ENCODE results near the gene GRB10.

The GRB10 gene

DNA sequence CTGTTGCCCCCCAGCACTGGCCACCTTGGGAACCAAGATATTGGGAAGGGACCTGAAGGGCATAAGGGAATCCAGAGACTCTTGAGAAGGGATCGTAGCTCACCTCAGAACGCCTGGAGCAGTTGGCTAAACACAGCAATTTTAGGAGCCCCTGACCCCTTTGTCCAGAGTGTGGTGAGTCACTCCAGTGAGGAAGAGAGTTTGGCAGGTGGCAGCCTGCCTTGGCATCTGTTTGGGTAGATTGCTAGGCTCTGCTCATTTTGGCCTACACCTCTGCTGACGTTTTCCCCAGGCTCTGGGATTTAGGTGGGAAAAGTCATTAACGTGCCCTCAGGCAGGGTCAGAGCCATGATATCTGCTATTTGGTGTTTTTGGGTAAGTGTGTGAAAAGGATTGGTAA lies 100.6 kb downstream of the GRB10 start:
- no peak for DNase-seq
- in situ Hi-C loops (cut with MboI; ENCODE audit: low pct_unique_long_range_greater_than_20kb, low sequenced_read_pairs) = no loop called here

DNA sequence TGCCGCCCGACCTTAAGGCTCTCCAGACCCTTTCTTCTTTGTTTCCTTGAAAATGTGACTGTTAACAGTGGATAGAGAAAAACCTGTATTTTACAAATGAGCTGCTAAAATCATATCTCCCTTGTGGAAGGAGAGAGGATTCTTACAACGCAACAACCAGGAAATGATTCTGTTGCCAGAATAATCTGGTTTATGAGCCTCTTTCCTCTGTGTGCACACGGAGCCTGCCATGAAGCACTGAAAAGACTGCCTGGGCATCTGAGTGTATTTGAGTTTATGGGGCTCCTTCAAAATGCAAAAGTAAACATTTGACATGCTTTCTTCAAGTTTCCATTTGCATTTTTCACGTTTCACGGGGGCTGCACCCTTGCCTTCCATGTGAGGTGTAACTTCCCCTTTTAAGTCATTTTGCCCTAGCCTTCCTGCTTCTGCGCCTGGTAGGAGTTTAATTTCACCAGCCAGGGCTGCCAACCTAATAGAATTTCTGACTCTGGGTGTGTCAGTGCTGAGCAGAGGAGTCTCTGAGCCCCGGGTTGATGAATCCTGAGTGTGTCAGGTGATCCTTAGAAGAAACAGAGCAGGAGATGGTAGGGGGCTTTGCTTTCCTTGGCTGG lies 101.2 kb downstream of the GRB10 start:
- in situ Hi-C loops (cut with MboI; ENCODE audit: low pct_unique_long_range_greater_than_20kb, low sequenced_read_pairs) = no loop called here
- peak; percentile 63 for DNase-seq

DNA sequence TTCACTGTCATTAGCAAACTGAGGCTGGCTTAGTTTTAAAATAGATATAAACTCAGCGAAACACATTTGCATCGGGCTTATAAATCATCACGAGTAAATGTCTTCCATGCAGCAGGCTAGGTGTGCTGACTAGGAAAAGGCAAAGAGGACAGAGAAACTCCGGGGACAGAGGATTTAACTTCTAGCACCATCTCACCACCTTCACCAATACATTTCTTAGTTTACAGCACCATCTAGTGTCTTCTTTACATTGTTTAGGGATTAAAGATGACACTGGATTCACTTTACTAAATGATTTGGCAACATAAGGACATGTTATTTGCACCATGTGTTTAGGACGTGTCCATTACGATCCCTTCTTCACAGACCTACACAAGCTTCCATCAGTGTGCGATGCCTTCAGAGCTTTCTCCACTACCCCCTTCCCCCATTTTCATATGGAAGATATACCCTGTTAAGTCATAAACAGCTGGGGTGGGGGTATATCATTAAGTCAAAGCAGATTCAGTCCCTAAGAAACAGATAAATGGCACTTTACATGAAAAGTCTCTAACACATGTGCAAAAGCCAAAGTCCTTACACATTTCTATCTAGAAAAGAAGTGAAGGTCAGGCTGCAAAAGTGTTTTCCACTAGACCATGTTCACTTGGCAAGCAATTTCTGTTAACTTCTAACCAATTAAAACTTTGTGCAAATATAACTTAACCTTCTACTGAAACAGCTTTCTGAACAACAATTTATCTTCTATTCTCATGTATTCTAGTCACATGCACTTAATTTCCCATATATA lies 103.3 kb downstream of the GRB10 start:
- in situ Hi-C loops (cut with MboI; ENCODE audit: low pct_unique_long_range_greater_than_20kb, low sequenced_read_pairs) = no loop called here
- DNase-seq = peak; percentile 63

DNA sequence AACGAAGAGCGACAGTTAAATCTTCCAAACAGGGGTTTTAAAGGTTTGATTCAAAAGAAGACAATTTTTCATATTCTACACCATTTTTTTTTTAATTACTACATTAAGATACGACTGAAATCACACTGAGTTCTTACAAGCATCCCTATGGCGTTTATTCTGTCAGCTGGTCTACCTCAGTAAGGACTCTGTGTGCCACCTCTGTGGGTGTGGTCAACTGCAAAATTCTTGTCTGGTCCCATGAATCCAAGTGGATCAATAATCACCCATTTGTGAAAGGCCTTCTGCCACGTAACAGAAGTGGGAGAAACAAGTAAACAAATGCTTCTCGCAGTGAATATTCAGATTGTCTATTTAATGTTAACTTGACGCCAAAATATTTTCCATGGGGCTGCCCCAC lies 104.1 kb downstream of the GRB10 start:
- in situ Hi-C loops (cut with MboI; ENCODE audit: low pct_unique_long_range_greater_than_20kb, low sequenced_read_pairs) = no loop called here
- no peak for DNase-seq

DNA sequence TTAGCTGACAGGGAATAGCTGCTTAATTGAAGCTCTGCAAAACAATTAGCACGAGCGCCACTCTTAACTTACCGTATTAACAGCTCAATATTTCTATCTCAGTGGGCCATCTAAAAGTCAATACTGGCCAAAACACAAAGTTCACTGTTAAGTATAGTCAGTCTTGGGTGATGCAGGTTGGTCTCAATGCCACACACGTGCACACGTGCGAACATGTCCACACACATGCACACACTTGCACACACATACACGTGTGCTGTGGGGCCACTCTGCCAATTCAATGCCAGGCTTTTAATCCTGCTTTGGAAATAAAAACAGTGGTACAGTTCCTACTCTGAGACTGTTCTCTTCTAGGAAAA lies 105.1 kb downstream of the GRB10 start:
- in situ Hi-C loops (cut with MboI; ENCODE audit: low pct_unique_long_range_greater_than_20kb, low sequenced_read_pairs) = no loop called here

DNA sequence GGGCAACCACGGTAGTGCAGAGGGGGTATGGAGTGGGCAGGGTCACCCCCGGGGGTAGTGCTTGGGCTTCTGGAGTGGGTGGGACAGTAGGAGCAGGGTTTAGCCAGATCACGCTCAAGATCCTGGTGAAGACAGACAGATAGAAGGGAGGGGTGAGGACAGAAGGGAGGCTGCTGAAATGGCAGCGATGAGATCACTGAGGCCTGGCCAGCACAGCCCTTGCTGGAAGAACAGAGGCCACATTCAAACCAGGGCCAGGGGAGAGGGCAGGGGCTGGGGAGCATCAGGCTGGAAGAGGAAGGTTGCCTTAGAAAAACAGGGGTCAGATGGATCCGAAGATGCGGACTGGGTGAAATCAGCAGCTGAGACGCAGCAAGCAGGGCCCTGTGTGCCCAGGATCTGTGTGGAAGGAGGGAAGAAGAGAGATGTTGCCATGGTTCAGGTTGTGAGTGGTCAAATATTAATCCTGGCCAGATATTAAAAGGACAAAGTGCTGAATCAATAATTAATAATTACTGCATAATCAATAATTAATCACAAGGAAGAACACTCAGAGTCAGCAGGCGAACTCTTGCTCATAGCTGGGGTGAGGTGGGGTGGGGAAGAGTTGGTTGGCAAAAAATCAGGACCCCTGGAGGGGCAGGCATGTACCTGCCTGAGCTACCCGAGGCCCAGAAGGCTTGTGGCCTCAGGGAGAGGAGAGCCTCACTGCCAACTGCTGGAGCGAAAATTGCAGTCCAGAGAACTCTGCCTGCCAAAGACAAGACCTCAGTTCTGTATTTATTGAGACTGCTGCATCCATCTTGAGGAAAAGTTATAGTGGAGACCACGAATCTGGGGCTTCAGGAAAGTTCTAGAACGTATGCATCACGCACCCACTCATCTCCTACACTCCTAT lies 105.7 kb downstream of the GRB10 start:
- in situ Hi-C loops (cut with MboI; ENCODE audit: low pct_unique_long_range_greater_than_20kb, low sequenced_read_pairs) = no loop called here
- DNase-seq = no peak

More for the DNA sequence above, 105.1 kb downstream of the GRB10 start:
- no peak for DNase-seq

DNA sequence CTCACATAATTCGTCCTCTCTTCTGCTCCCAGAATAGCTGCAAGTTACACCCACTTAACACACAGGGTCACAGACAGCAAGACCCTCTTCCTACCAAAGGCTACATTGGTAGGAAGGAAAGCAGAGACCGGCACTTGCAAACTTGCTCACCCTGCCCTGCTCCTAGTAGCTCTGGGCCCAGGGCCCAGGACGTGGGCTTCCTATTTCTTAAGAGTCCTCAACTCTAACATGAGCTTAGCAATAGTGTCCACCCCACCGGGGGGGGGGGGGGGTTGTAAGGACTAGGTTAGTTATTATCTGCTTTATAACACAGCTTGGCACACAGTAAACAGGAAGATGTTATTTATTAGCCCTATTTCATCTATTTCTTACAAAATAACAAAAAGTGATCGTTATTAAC lies 106.6 kb downstream of the GRB10 start:
- no peak for DNase-seq
- in situ Hi-C loops (cut with MboI; ENCODE audit: low pct_unique_long_range_greater_than_20kb, low sequenced_read_pairs) = no loop called here

DNA sequence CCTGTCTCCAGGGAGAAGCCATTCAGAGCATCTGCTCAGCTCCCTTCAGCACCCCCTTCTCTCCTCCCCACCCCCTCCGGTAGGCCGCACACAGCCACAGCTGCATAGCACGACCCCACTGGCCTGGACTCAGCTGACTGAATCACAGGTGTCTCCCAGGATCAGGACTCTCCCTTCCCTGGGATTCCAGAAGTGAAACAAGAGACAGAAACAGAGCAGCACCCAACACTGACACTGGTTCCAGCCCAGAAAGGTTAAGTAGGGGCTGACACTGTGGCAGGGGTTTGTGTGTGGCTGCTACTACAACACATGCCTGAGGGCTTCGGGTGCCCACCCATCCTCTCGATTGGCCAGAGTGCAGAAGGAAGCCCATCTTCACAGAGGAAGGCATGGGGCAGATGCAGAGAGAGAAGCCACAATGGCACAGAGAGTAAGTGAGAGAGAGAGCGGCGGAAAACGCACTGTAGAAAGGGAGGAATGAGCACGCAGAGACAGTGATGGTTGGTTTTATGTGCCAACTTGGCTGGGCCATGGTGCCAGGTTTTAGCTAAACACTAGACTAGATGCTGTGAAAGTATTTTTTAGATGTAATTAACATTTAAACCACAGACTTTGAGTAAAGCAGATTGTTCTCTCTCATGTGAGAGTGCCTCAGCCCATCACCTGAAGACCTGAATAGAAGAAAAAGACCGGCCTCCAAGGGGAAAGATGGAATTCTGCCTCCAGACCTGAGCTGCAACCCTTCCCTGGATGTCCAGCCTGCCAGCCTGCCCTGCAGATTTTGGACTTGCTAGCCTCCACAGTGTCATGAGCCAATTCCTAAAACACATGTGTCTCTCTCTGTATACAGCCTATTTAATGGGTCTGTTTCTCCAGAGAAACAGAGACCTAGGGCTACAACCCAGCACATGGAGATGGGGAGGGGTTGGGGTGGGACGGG lies 107.5 kb downstream of the GRB10 start:
- no peak for DNase-seq
- in situ Hi-C loops (cut with MboI; ENCODE audit: low pct_unique_long_range_greater_than_20kb, low sequenced_read_pairs) = no loop called here

DNA sequence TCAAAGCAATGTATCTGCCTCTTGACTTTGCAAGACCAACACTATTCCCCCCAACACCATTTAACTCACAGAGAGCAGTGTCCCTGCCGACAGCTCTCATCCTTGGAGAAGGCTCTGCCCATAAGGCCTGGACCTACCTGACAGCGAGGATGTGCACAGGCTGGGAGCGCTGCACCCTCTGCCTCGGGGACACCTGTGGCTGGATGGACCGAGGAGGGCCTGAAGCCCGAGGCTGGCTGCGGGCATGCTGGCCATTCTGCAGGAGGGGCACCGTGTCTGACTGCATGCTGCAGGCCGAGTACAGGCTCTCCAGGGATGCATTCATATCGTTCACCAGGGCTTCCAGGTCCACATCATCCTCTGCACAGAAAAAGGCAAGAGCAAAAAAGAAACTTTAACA lies 108.4 kb downstream of the GRB10 start:
- no peak for DNase-seq
- in situ Hi-C loops (cut with MboI; ENCODE audit: low pct_unique_long_range_greater_than_20kb, low sequenced_read_pairs) = no loop called here

DNA sequence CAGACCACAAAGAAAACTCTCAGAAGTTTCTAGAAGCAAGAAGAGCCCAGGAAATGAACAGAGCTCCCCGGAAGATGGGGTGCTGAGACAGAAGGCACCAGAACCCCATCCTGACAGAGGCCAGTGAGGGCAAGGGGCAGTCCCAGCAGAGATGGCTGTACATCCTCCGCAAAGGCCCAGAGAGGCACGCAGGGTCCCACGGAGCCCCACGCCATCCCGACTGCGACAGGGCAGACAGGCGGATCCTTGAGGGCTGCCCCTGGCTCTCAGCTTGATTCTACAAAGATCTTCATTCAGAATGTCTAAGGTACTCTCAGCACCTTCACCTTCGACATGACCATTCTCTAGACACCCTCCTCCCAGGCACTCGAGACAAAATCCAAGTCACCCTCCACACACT lies 109.6 kb downstream of the GRB10 start:
- DNase-seq = no peak

DNA sequence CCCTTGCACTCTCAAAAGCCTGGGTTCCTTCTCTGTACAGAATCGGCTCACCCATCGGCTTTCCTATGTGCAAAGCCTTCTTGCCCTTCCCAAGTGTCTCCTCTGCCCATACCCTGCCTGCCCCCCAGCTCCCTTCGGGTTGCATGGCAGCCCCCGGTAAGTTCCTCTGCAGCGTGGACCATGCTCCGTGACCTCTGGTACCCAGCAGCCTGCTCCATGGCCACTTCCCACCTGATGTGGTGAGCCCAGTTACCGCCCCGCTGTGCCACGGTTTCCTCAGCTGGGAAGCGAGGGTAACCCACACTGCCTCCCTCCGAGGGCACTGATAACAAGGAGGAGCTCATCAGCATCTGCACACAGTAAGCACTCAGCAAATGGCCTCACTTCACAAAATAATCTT lies 110.7 kb downstream of the GRB10 start:
- in situ Hi-C loops (cut with MboI; ENCODE audit: low pct_unique_long_range_greater_than_20kb, low sequenced_read_pairs) = no loop called here
- no peak for DNase-seq

More for the DNA sequence above, 109.6 kb downstream of the GRB10 start:
- in situ Hi-C loops (cut with MboI; ENCODE audit: low pct_unique_long_range_greater_than_20kb, low sequenced_read_pairs) = no loop called here

DNA sequence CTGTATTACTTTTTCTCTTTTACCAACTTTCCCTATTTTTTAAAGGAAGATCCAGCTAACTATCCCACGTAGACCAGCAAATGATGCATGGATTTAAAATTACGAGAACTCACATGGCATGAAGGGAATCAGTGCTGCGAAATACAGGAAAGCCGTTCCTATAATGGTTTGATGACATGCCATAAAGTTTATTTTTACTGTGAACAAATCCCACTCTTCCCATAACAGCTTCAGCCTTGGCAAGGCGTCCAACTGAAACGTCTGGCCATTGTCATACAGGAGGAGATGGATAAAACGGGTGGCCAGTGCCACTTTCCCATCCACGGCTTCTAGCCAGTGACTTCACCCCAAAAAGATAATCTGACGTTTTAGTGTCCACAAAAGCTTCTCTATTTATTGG lies 111.3 kb downstream of the GRB10 start:
- in situ Hi-C loops (cut with MboI; ENCODE audit: low pct_unique_long_range_greater_than_20kb, low sequenced_read_pairs) = no loop called here
- DNase-seq = no peak

DNA sequence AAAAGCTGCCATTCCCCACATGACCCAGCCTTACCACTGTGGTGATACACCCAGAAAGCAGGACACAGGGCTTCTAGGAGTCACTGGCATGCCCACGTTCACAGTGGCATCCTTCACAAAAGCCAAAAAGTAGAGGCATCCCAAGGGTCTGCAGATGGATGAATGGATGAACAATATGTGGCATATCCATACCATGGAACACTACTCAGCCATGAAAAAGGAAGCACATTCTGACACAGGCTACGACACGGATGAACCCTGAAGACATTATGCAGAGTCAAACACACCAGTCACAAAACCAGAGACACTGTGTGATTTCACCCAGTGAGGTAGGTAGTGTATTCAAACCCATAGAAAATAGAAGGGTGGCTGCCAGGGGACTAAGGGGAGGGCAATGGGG lies 112.8 kb downstream of the GRB10 start:
- no peak for DNase-seq
- in situ Hi-C loops (cut with MboI; ENCODE audit: low pct_unique_long_range_greater_than_20kb, low sequenced_read_pairs) = no loop called here

DNA sequence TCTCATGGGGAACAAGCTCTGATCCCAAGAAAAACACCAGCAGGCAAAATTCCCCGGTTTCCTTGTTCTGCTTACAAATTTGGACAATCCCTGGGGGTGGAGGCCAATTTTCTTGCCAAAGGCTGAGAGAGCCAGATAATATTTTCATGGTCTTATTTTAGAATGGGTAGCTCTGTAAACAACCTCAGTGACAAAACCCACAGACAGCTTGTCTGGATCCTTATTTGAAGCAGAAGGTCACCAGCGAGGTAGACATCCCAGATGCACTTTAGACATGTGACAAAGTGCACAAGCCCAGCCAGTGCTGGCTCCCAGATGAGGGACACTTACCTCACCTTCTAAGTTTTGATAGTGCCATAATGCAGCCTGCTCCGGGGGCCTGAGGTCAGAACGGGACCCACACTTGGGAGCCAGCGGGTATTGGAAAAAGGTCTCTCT lies 114.9 kb downstream of the GRB10 start:
- no peak for DNase-seq
- in situ Hi-C loops (cut with MboI; ENCODE audit: low pct_unique_long_range_greater_than_20kb, low sequenced_read_pairs) = no loop called here

DNA sequence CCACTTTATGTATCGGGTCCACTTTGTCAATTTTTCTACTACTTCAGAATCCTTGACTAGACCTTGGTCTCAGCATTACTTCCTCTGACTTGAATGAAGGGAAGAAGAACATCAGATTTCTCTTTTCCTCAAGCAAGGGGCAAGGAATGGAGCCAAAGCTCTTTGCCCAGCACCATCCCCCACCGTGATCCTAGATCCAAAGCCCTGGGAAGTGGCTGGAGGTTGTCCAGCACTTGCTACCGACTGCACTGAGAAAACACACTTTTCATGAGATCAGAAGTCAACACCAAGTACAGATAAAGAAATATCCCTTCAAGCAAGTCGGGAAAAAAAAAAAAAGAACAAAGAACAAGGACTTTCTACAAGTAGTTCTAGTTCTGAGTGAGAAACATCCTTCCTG lies 115.4 kb downstream of the GRB10 start:
- DNase-seq = no peak
- in situ Hi-C loops (cut with MboI; ENCODE audit: low pct_unique_long_range_greater_than_20kb, low sequenced_read_pairs) = no loop called here

DNA sequence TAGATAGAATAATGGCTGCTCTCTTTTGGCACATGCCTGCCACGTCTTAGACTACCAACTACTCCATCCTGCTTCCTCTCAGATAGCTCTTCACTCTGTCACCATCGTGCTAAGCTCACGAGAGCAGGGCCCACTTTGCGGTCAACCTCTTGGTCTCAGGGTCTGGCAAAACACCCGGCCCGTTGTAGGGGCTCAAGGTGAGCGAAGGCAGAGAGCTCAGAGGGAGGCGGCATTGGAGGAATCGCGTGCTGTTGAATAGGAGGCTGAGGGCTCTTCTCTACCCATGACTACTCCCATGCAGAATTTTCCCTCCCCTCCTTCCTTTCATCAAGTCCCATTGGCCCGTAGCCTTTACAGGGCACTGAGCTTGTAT lies 116.6 kb downstream of the GRB10 start:
- in situ Hi-C loops (cut with MboI; ENCODE audit: low pct_unique_long_range_greater_than_20kb, low sequenced_read_pairs) = no loop called here
- DNase-seq = no peak

DNA sequence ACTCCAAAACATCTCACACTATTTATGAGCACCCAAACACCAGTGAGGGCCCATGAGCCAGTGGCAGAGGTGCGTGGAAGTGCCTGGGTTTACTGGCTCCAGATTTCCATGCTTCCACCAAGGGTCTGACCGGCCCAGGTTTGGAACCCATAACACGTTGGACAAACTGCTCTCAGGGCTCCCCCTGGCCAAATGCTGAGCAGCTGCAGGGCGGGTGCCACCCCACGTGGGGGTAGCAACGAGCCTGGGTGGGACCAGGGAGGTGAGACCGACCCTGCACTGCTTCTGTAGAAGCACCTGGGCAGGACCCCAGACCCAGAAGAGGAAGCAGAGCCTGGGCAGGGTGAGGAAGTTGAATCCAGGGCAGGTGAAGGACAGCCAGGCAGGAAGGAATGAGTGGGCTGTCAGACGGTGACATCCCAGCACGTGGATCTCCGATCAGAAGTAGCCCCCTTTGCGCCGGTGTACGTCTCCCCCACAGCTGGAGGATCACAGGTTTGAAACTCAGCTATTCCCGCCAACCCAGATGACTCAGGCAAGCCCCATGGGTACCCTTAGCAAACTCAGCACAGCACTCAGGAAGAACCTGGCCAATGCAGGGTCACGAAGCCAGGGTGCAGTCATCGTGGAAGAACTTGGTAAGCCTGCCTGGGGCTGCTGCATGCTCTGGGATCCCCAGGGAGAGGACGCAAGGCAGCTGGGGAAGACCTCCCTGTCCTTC lies 117.1 kb downstream of the GRB10 start:
- in situ Hi-C loops (cut with MboI; ENCODE audit: low pct_unique_long_range_greater_than_20kb, low sequenced_read_pairs) = no loop called here
- DNase-seq = no peak

DNA sequence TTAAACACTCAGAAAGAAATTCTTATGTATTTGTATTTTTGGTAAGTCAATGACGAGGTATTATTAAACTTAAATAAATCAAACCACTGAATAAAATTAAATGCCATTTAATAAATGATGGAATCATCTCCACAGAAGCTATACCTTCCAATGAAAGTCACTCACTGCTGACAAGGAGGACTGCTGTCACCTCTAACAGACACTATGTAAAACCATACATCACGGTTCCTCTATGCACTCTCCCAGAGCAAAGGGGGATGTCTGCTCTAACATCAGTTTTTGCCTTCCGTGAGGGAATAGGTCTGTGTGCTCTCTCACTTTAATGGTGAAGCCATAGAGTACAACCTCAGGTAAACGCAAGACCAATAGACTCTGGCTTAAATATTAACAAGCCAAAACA lies 117.8 kb downstream of the GRB10 start:
- in situ Hi-C loops (cut with MboI; ENCODE audit: low pct_unique_long_range_greater_than_20kb, low sequenced_read_pairs) = no loop called here
- DNase-seq = no peak

All from KBM-7 (cell line).